COR-L47 (cell line): ENCODE data around the gene PCDHGA11.
"Not testable (repeated sequence)": the region's sequence is repeated elsewhere in the genome, so short reads cannot be mapped to it uniquely, and the experiment has no call there.

Source experiments
- DNase-seq: peaks from one replicate; lab custom pipeline; 2025; lab: John Stamatoyannopoulos, UW

PCDHGA11 gene

DNA sequence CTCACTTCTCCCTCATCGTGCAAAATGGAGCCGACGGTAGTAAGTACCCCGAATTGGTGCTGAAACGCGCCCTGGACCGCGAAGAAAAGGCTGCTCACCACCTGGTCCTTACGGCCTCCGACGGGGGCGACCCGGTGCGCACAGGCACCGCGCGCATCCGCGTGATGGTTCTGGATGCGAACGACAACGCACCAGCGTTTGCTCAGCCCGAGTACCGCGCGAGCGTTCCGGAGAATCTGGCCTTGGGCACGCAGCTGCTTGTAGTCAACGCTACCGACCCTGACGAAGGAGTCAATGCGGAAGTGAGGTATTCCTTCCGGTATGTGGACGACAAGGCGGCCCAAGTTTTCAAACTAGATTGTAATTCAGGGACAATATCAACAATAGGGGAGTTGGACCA lies 10.4 kb downstream of the PCDHGA11 start:
- DNase-seq, result no peak

DNA sequence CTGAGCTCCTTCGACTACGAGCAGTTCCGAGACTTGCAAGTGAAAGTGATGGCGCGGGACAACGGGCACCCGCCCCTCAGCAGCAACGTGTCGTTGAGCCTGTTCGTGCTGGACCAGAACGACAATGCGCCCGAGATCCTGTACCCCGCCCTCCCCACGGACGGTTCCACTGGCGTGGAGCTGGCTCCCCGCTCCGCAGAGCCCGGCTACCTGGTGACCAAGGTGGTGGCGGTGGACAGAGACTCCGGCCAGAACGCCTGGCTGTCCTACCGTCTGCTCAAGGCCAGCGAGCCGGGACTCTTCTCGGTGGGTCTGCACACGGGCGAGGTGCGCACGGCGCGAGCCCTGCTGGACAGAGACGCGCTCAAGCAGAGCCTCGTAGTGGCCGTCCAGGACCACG lies 11.5 kb downstream of the PCDHGA11 start:
- DNase-seq, result not testable (repeated sequence)

DNA sequence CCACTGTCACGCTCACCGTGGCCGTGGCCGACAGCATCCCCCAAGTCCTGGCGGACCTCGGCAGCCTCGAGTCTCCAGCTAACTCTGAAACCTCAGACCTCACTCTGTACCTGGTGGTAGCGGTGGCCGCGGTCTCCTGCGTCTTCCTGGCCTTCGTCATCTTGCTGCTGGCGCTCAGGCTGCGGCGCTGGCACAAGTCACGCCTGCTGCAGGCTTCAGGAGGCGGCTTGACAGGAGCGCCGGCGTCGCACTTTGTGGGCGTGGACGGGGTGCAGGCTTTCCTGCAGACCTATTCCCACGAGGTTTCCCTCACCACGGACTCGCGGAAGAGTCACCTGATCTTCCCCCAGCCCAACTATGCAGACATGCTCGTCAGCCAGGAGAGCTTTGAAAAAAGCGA lies 11.9 kb downstream of the PCDHGA11 start:
- not testable (repeated sequence) for DNase-seq

DNA sequence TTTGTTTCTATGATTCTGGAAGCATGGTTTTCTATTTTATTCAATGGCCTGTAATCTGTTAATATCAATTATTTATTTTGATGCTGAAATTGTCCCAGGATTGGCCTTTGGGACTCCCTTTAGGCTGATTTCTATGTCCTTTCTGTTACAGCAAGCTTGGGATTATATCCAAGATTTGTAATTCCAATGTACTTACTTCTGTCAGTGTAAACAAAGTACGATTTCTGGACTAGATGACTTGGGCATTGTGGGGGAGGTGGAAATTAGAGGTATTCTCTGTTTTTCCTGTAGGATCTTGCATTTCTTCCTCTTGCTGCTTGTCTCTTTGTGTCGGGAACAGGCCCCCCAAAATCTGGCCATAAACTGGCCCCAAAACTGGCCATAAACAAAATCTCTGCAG lies 13.2 kb downstream of the PCDHGA11 start:
- DNase-seq, result no peak

GRCh38 chr5:141437221-141437620 lies 16.4 kb downstream of the PCDHGA11 start:
- DNase-seq, result no peak

GRCh38 chr5:141439411-141440141 lies 18.7 kb downstream of the PCDHGA11 start:
- no peak for DNase-seq

GRCh38 chr5:141440341-141440740 lies 19.5 kb downstream of the PCDHGA11 start:
- DNase-seq, result no peak

- no peak for DNase-seq
Measured at GRCh38 chr5:141441571-141442170, 20.8 kb downstream of the PCDHGA11 start.

GRCh38 chr5:141465351-141465750 lies 44.5 kb downstream of the PCDHGA11 start:
- no peak for DNase-seq
